H9 (cell line): ENCODE measurements around the gene GNAS. TPM values are rescaled to one million over a fixed set of nuclear protein-coding genes. Genes with fewer than 3 reads are reported as not detected.

ENCODE experiments used
- DNase-seq: peaks from one replicate; pipeline ENCODE4 v3.0.0-alpha.2; 2017
- H2AFZ ChIP-seq: one replicate; pipeline ENCODE4 v1.6.1; 2013; ENCODE audit warnings: mild to moderate bottlenecking, low read length, control low read depth, moderate library complexity
- H2AK5ac ChIP-seq: 2 replicates; pipeline ENCODE4 v1.6.1; 2013; ENCODE audit warnings: low read length, control low read depth, mixed read lengths; ENCODE audit not compliant: insufficient read length
- H2BK120ac ChIP-seq: one replicate; pipeline ENCODE4 v1.6.1; 2013; ENCODE audit warnings: low read depth, mild to moderate bottlenecking, low read length, control low read depth, inconsistent platforms; ENCODE audit not compliant: poor library complexity, severe bottlenecking
- H2BK12ac ChIP-seq: 2 replicates; pipeline ENCODE4 v1.6.1; 2013; ENCODE audit warnings: low read length, control low read depth, mixed read lengths, low read depth; ENCODE audit not compliant: insufficient read length
- H2BK15ac ChIP-seq: 2 replicates; pipeline ENCODE4 v1.6.1; 2013; ENCODE audit warnings: low read depth, low read length, control low read depth
- H2BK20ac ChIP-seq: one replicate; pipeline ENCODE4 v1.6.1; 2013; ENCODE audit warnings: low read depth, mild to moderate bottlenecking, low read length, control low read depth, inconsistent platforms; ENCODE audit not compliant: poor library complexity, severe bottlenecking
- H2BK5ac ChIP-seq: 2 replicates; pipeline ENCODE4 v1.6.1; 2013; ENCODE audit warnings: low read length, control low read depth, mixed read lengths; ENCODE audit not compliant: insufficient read length
- H3K14ac ChIP-seq: 2 replicates; pipeline ENCODE4 v1.6.1; 2013; ENCODE audit warnings: low read length, control low read depth; ENCODE audit not compliant: insufficient read depth
- H3K18ac ChIP-seq: 2 replicates; pipeline ENCODE4 v1.6.1; 2013; ENCODE audit warnings: low read depth, mild to moderate bottlenecking, mixed read lengths, low read length, control low read depth; ENCODE audit not compliant: insufficient read length
- H3K23ac ChIP-seq: 2 replicates; pipeline ENCODE4 v1.6.1; 2013; ENCODE audit warnings: low read length, control low read depth, mixed read lengths, low read depth; ENCODE audit not compliant: insufficient read length
- H3K23me2 ChIP-seq: 2 replicates; pipeline ENCODE4 v1.6.1; 2013; ENCODE audit warnings: low read depth, mild to moderate bottlenecking, mixed read lengths, low read length, control low read depth; ENCODE audit not compliant: insufficient read length, poor library complexity, severe bottlenecking
- H3K27ac ChIP-seq: 2 replicates; pipeline ENCODE4 v1.5.1; 2013; ENCODE audit warnings: low read length, control low read depth, mixed read lengths, low read depth; ENCODE audit not compliant: insufficient read length
- H3K27me3 ChIP-seq: 2 replicates; pipeline ENCODE4 v1.6.1; 2013; ENCODE audit warnings: low read length, control low read depth, inconsistent platforms; ENCODE audit not compliant: insufficient read depth
- H3K4ac ChIP-seq: 2 replicates; pipeline ENCODE4 v1.6.1; 2013; ENCODE audit warnings: low read depth, mild to moderate bottlenecking, control low read depth, inconsistent platforms, low read length, moderate library complexity
- H3K4me1 ChIP-seq: 2 replicates; pipeline ENCODE4 v1.6.1; 2013; ENCODE audit warnings: low read length, control low read depth, inconsistent platforms; ENCODE audit not compliant: insufficient read depth
- H3K4me2 ChIP-seq: 2 replicates; pipeline ENCODE4 v1.6.1; 2013; ENCODE audit warnings: low read length, control low read depth, mixed read lengths; ENCODE audit not compliant: insufficient read length, insufficient read depth
- H3K56ac ChIP-seq: 2 replicates; pipeline ENCODE4 v1.6.1; 2013; ENCODE audit warnings: low read depth, mild to moderate bottlenecking, mixed read lengths, low read length, control low read depth; ENCODE audit not compliant: insufficient read length
- H3K79me1 ChIP-seq: 2 replicates; pipeline ENCODE4 v1.6.1; 2013; ENCODE audit warnings: low read depth, mild to moderate bottlenecking, moderate library complexity, low read length, control low read depth, inconsistent platforms; ENCODE audit not compliant: insufficient read depth, poor library complexity, severe bottlenecking
- H3K79me2 ChIP-seq: 2 replicates; pipeline ENCODE4 v1.6.1; 2013; ENCODE audit warnings: low read length, control low read depth, inconsistent platforms; ENCODE audit not compliant: insufficient read depth
- H3K9ac ChIP-seq: 2 replicates; pipeline ENCODE4 v1.6.1; 2013; ENCODE audit warnings: low read length, control low read depth, mixed read lengths; ENCODE audit not compliant: insufficient read length; ENCODE audit errors: extremely low read depth
- H3K9me3 ChIP-seq: one replicate; pipeline ENCODE4 v1.6.1; 2013; ENCODE audit warnings: low read depth, low read length, inconsistent platforms; ENCODE audit not compliant: control insufficient read depth
- H3T11ph ChIP-seq: one replicate; pipeline ENCODE4 v1.6.1; 2013; ENCODE audit warnings: mild to moderate bottlenecking, low read length, control low read depth, inconsistent platforms
- H4K20me1 ChIP-seq: one replicate; pipeline ENCODE4 v1.6.1; 2013; ENCODE audit not compliant: control insufficient read depth, insufficient read length, insufficient read depth
- H4K5ac ChIP-seq: 2 replicates; pipeline ENCODE4 v1.6.1; 2013; ENCODE audit warnings: low read depth, mild to moderate bottlenecking, mixed read lengths, low read length, control low read depth; ENCODE audit not compliant: insufficient read length
- H4K8ac ChIP-seq: replicated peaks from 2 replicates; pipeline ENCODE4 v1.6.1; 2013; ENCODE audit warnings: low read length, control low read depth, mixed read lengths, low read depth; ENCODE audit not compliant: insufficient read length
- H4K91ac ChIP-seq: 2 replicates; pipeline ENCODE4 v1.6.1; 2013; ENCODE audit warnings: low read depth, mild to moderate bottlenecking, moderate library complexity, mixed read lengths, low read length, control low read depth; ENCODE audit not compliant: insufficient read length
- H3K27ac Mint-ChIP-seq, 3 experiments: 2 replicates in 2 of 3; 3 replicates in 1 of 3; pipeline ENCODE4 v1.8.0; 2020 to 2021; ENCODE audit warnings: mixed read lengths in 3 of 3, mild to moderate bottlenecking in 1 of 3, moderate library complexity in 1 of 3
- H3K27me3 Mint-ChIP-seq: 2 replicates; pipeline ENCODE4 v1.8.0; 2021; ENCODE audit warnings: low read depth, mild to moderate bottlenecking, moderate library complexity, mixed read lengths
- H3K36me3 Mint-ChIP-seq, 3 experiments: 2 replicates in 2 of 3; 3 replicates in 1 of 3; pipeline ENCODE4 v1.8.0; 2020 to 2021; ENCODE audit warnings: low read depth in 3 of 3, mixed read lengths in 3 of 3; ENCODE audit not compliant: insufficient read depth in 1 of 3
- H3K4me1 Mint-ChIP-seq, 2 experiments: 2 replicates each; pipeline ENCODE4 v1.8.0; 2020; ENCODE audit warnings: mixed read lengths in 2 of 2
- H3K4me3 Mint-ChIP-seq, 2 experiments: 2 replicates in 1 of 2; 3 replicates in 1 of 2; pipeline ENCODE4 v1.8.0; 2020 to 2021; ENCODE audit warnings: mild to moderate bottlenecking in 2 of 2, mixed read lengths in 2 of 2, moderate library complexity in 1 of 2
- H3K9me3 Mint-ChIP-seq, 2 experiments: 2 replicates in 1 of 2; 3 replicates in 1 of 2; pipeline ENCODE4 v1.8.0; 2020; ENCODE audit warnings: mild to moderate bottlenecking in 2 of 2, mixed read lengths in 2 of 2, moderate library complexity in 1 of 2
- WGBS: extraction: QIAGEN DNeasy Blood & Tissue Kit; methylation state at CpG from one replicate; pipeline ENCODE4 v1.1.7; 2013; ENCODE audit warnings: missing lambda C conversion rate, low lambda C conversion rate, mixed read lengths; ENCODE audit not compliant: insufficient read length; ENCODE audit errors: extremely low coverage; 5-methylcytosine and 5-hydroxymethylcytosine counted together
- microRNA-seq: library from miRNA; unstranded; fragments of <30 nt; microRNA quantifications from one replicate; pipeline ENCODE4, GENCODE V29; 2020; ENCODE audit warnings: borderline microRNAs expressed
- total RNA-seq: library from RNA; stranded (reverse); gene quantifications from 2 replicates; pipeline ENCODE4 v1.2.1, GENCODE V29; 2021
- TF ChIP-seq, protein P1 (sequence below): fragments of 200-600 bp; sonication (generic); conservative IDR thresholded peaks from 3 replicates; pipeline ENCODE4 v1.8.0; 2021; ENCODE audit warnings: antibody characterized with exemption, mild to moderate bottlenecking

GNAS gene
- total RNA-seq, 1 experiment from 2014 or later, result 920 TPM

DNA sequence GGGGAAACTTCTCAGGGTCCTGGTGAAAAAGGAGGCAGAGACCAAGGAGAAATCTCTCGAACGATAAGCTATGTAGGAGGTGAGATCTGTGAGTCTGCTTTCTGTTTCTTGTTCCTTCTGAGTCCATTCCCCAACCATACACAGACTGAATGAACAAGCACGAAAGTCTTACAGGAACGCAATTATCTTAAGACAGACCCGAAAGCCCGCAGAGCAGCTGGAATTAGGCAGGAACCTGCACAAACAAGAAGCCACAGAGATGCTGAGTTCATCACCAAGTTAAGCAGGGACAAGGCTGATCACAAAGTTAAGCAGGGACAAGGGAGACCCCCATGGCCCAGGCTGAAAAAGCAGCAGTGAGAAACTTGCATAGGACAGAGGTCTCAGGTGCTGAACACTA lies 107.1 kb downstream of the GNAS start:
- no peak overlapping the region for H4K8ac ChIP-seq
- no peak overlapping the region for H4K5ac ChIP-seq
- H2BK12ac ChIP-seq, result no peak overlapping the region
- no peak overlapping the region for H4K91ac ChIP-seq
- H2BK20ac ChIP-seq, result no peak overlapping the region
- H3K23ac ChIP-seq, result no peak overlapping the region
- H3K27ac ChIP-seq, result no peak overlapping the region
- H3K14ac ChIP-seq, result no peak overlapping the region
- no peak overlapping the region for H3K4me3 Mint-ChIP-seq
- no peaks in the 10 kb centered on the region for H3K27me3 ChIP-seq
- no peaks in the 10 kb centered on the region for H3K79me2 ChIP-seq
- H3K9me3 Mint-ChIP-seq, result no peaks in the 10 kb centered on the region; a peak in 1 of 5 replicates
- H2AFZ ChIP-seq, result no peak overlapping the region
- H4K20me1 ChIP-seq, result no peaks in the 10 kb centered on the region
- H3K9me3 ChIP-seq, result no peaks in the 10 kb centered on the region
- H2BK120ac ChIP-seq, result no peak overlapping the region
- no peaks in the 10 kb centered on the region for H3K79me1 ChIP-seq
- H2BK5ac ChIP-seq, result no peak overlapping the region
- no peaks in the 10 kb centered on the region for H3K36me3 Mint-ChIP-seq
- 0 out of 4 replicates have a peak, but pooled peaks cover 0 to 2% of the 10 kb centered on the region in 2 experiments for H3K4me1 Mint-ChIP-seq
- no peaks in the 10 kb centered on the region for H3K23me2 ChIP-seq
- no CpG with 5 or more reads among the region's 6 CpGs for WGBS
- no peak overlapping the region for H3K27ac Mint-ChIP-seq
- no peak overlapping the region for H3K4ac ChIP-seq
- H2BK15ac ChIP-seq, result no peak overlapping the region
- TF ChIP-seq, protein P1, sequence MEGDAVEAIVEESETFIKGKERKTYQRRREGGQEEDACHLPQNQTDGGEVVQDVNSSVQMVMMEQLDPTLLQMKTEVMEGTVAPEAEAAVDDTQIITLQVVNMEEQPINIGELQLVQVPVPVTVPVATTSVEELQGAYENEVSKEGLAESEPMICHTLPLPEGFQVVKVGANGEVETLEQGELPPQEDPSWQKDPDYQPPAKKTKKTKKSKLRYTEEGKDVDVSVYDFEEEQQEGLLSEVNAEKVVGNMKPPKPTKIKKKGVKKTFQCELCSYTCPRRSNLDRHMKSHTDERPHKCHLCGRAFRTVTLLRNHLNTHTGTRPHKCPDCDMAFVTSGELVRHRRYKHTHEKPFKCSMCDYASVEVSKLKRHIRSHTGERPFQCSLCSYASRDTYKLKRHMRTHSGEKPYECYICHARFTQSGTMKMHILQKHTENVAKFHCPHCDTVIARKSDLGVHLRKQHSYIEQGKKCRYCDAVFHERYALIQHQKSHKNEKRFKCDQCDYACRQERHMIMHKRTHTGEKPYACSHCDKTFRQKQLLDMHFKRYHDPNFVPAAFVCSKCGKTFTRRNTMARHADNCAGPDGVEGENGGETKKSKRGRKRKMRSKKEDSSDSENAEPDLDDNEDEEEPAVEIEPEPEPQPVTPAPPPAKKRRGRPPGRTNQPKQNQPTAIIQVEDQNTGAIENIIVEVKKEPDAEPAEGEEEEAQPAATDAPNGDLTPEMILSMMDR, result no peak
- H3K56ac ChIP-seq, result no peak overlapping the region
- H3K4me1 ChIP-seq, result no peaks in the 10 kb centered on the region
- H2AK5ac ChIP-seq, result no peak overlapping the region
- no peak overlapping the region for H3K4me2 ChIP-seq
- H3K9ac ChIP-seq, result no peak overlapping the region
- no peak overlapping the region for H3K18ac ChIP-seq
- DNase-seq, result no peak
- H3K27me3 Mint-ChIP-seq, result peaks cover 8% of the 10 kb centered on the region
- H3T11ph ChIP-seq, result no peak overlapping the region

Small RNA genes lying within 50 kb of the gene (microRNA-seq; reads per million reads assigned to microRNA genes)
- gene MIR298, result not detected

Other genes with a start within 250 kb of the GNAS start
- gene STX16, start 201.4 kb upstream of the GNAS start, total RNA-seq, result 81.4 and 87.8 TPM in 2 replicates
- gene NPEPL1, start 159.9 kb upstream of the GNAS start, total RNA-seq, result 31.1 TPM in 2 replicates
- gene GNAS-AS1, start 1.8 kb upstream of the GNAS start, total RNA-seq, result 8.6 and 11.3 TPM in 2 replicates
- 53.5 and 57.8 TPM in 2 replicates for gene NELFCD, start 128.5 kb downstream of the GNAS start, total RNA-seq
- 35.7 and 37.6 TPM in 2 replicates for gene CTSZ, start 154.5 kb downstream of the GNAS start, total RNA-seq
- not detected in 2 replicates for gene TUBB1, start 166.7 kb downstream of the GNAS start, total RNA-seq
- 47.4 and 52.7 TPM in 2 replicates for gene ATP5F1E, start 179.6 kb downstream of the GNAS start, total RNA-seq
- gene PRELID3B, start 190.1 kb downstream of the GNAS start, total RNA-seq, result 52.6 and 56.5 TPM in 2 replicates